ENCODE results near the gene LYRM4. TPM values are rescaled to one million over a fixed set of nuclear protein-coding genes. Genes with fewer than 3 reads are reported as not detected.

Gene LYRM4
- total RNA-seq, 1 experiment from 2014 or later: 44.3 TPM

DNA sequence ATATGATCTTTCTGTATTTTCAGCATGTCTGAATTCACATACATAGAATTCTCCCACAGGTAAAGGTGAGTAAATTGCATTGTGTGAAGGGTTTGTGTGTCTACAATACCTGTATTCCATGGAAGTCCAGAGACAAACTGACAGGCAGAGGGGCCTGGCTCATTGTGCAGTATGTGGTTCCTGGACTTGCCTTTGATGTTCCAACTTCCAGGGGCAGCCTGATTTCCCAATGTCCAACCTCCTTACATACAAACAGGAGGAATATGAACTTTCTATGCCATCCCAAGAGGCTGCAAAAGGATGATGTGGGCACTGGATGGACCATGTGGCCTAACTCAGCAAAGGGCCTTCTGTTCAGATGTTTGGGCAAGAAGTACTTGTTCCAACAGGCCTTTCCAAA is 58.5 kb downstream of the LYRM4 start:
- H3K36me3 Mint-ChIP-seq (ENCODE audit: insufficient read depth in 1 of 3, low read depth in 3 of 3): no peaks in the 10 kb centered on the region
- H2BK12ac ChIP-seq (ENCODE audit: insufficient read length, low read depth, low read length): no peak overlapping the region
- no peaks in the 10 kb centered on the region for H3K79me1 ChIP-seq (ENCODE audit: insufficient read depth, low read depth, low read length, poor library complexity, severe bottlenecking)
- no peak overlapping the region for H3K9ac ChIP-seq (ENCODE audit: extremely low read depth, insufficient read length, low read length)
- no peak overlapping the region for H3K4me3 Mint-ChIP-seq
- H3T11ph ChIP-seq (ENCODE audit: low read length): no peak overlapping the region
- H3K23me2 ChIP-seq (ENCODE audit: insufficient read length, low read depth, low read length, poor library complexity, severe bottlenecking): no peaks in the 10 kb centered on the region
- no peaks in the 10 kb centered on the region for H3K9me3 Mint-ChIP-seq
- H3K27ac ChIP-seq (ENCODE audit: insufficient read length, low read depth, low read length): no peak overlapping the region
- H4K8ac ChIP-seq (replicated peaks; ENCODE audit: insufficient read length, low read depth, low read length): no peak overlapping the region
- H3K27me3 ChIP-seq (ENCODE audit: insufficient read depth, low read length): no peaks in the 10 kb centered on the region
- no peak overlapping the region for H3K14ac ChIP-seq (ENCODE audit: insufficient read depth, low read length)
- H3K18ac ChIP-seq (ENCODE audit: insufficient read length, low read depth, low read length): no peak overlapping the region
- TF ChIP-seq, protein P1, sequence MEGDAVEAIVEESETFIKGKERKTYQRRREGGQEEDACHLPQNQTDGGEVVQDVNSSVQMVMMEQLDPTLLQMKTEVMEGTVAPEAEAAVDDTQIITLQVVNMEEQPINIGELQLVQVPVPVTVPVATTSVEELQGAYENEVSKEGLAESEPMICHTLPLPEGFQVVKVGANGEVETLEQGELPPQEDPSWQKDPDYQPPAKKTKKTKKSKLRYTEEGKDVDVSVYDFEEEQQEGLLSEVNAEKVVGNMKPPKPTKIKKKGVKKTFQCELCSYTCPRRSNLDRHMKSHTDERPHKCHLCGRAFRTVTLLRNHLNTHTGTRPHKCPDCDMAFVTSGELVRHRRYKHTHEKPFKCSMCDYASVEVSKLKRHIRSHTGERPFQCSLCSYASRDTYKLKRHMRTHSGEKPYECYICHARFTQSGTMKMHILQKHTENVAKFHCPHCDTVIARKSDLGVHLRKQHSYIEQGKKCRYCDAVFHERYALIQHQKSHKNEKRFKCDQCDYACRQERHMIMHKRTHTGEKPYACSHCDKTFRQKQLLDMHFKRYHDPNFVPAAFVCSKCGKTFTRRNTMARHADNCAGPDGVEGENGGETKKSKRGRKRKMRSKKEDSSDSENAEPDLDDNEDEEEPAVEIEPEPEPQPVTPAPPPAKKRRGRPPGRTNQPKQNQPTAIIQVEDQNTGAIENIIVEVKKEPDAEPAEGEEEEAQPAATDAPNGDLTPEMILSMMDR (conservative IDR thresholded peaks at IDR 0.05): no peak
- H2AK5ac ChIP-seq (ENCODE audit: insufficient read length, low read length): no peak overlapping the region
- H2BK5ac ChIP-seq (ENCODE audit: insufficient read length, low read length): no peak overlapping the region
- H3K27me3 Mint-ChIP-seq (ENCODE audit: low read depth): no peaks in the 10 kb centered on the region
- H4K20me1 ChIP-seq (ENCODE audit: control insufficient read depth, insufficient read depth, insufficient read length): no peaks in the 10 kb centered on the region
- no peaks in the 10 kb centered on the region for H3K9me3 ChIP-seq (ENCODE audit: control insufficient read depth, low read depth, low read length)
- H3K4ac ChIP-seq (ENCODE audit: low read depth, low read length): no peak overlapping the region
- no peak overlapping the region for H4K5ac ChIP-seq (ENCODE audit: insufficient read length, low read depth, low read length)
- H2AFZ ChIP-seq (ENCODE audit: low read length): no peak overlapping the region
- H3K56ac ChIP-seq (ENCODE audit: insufficient read length, low read depth, low read length): no peak overlapping the region
- no peak overlapping the region for H2BK15ac ChIP-seq (ENCODE audit: low read depth, low read length)
- no peak overlapping the region for H3K27ac Mint-ChIP-seq
- H3K79me2 ChIP-seq (ENCODE audit: insufficient read depth, low read length): no peaks in the 10 kb centered on the region
- no peak overlapping the region for H3K23ac ChIP-seq (ENCODE audit: insufficient read length, low read depth, low read length)
- no peak overlapping the region for H2BK120ac ChIP-seq (ENCODE audit: low read depth, low read length, poor library complexity, severe bottlenecking)
- no peak overlapping the region for H2BK20ac ChIP-seq (ENCODE audit: low read depth, low read length, poor library complexity, severe bottlenecking)
- no peak overlapping the region for H3K4me2 ChIP-seq (ENCODE audit: insufficient read depth, insufficient read length, low read length)
- no peak for DNase-seq
- peaks cover 2% of the 10 kb centered on the region; the same call in 1 of the 2 replicates for H3K4me1 ChIP-seq (ENCODE audit: insufficient read depth, low read length)
- peaks cover 30 to 31% of the 10 kb centered on the region in 2 experiments for H3K4me1 Mint-ChIP-seq
- H4K91ac ChIP-seq (ENCODE audit: insufficient read length, low read depth, low read length): no peak overlapping the region

Measured in H9 (cell line).